Medulla oblongata (tissue), 1 donor: Measurements from ENCODE around the gene ATRIP.
A peak's percentile ranks its signal among the peaks of the same experiment; 100 is the strongest.
"Not testable (repeated sequence)": the region's sequence is repeated elsewhere in the genome, so short reads cannot be mapped to it uniquely, and the experiment has no call there.

Source experiments
- DNase-seq: peaks from one replicate; pipeline ENCODE4 v3.0.0-alpha.2; 2015; ENCODE audit errors: extremely low spot score

ATRIP gene

DNA sequence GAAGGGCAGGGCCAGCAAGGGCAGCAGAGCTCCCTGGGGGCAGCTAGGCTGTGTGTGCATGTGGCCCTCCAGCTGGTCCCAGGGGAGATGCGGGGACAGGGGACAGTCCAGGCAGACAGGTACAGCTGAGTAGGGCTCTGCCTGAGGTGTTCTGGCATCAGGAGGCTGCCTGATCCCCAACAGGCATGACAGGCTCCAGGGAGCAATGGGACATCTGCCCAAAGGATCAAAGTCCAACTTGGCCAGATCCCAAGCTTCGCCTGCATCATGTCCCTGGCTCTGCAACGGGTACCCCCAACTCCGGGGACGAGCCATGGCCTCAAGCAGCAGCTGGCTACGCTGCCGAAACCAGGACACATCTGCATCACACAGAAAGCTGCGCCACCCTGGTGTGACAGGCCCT is 21.8 kb downstream of the ATRIP start:
- no peak for DNase-seq

DNA sequence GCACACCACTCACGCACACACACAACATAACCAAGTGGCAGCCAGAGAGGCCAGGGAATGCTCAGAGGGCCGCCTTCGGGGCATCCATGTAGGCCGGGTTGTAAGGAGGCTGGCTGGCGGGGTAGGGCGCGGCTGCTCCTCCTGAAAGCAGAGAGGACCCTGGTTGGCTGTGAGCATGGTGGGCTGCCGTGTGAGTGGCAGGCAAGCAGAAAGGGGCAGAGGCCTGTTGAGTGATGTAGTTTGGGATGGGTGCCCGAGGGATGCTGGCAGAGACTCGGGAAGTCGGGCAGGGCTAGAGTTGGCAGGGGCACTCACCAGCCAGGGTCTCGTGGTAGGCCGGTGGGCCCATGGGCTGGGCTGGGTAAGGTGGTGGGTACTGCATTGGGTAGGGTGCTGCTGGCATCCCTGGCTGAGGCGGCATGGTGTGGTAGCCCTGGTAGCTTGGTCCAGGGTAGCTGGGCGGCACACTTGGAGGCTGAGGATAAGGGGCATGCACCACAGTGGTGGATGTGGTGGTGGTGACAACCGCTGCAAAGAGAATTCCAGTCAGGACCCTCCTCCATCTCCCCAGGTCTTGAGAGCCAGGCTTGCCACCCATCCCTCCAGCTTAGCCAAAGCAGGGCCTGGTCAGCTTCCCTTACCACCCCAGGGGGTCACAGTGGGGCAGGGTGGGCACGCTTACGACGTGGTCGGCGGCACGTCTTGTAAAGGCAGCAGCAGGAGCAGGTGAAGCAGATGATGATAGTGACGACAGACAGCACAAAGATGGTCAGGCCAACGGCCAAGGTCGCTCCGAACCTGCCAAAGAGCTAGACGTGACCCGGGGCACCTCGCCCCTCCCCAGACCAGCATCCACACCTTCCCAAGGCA is 22.7 kb downstream of the ATRIP start:
- DNase-seq, result no peak

DNA sequence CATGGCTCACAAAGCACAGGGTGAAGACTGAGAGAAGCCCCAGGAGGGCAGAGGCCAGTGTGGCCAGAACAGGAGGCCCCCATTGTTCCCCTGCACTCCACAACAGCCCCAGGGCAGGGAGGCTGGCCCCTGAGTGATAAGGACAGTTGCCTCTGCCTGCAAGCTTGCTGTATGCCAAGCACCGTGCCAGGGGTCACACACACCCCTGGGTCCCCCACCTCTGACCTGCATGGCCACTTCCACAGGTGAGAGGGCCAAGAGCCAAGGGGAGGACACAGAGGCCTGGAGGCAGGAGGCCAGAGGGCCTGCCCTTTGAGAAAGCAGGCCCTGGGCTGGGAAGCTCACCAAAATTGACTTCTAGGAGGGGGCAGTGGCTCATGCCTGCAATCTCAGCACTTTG is 23.7 kb downstream of the ATRIP start:
- DNase-seq, result no peak

DNA sequence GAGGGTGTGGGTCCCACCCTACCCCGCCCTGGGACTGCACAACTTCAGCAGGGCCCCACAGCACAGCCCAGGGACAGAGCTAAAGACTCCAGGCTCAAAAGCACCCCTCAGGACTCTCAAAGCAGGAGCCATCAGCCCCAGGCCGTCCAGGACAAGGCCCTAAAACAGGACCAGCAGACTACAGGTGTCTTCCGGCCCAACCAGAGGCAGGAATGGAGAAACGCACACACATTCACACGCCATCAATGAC is 26.1 kb downstream of the ATRIP start:
- no peak for DNase-seq

DNA sequence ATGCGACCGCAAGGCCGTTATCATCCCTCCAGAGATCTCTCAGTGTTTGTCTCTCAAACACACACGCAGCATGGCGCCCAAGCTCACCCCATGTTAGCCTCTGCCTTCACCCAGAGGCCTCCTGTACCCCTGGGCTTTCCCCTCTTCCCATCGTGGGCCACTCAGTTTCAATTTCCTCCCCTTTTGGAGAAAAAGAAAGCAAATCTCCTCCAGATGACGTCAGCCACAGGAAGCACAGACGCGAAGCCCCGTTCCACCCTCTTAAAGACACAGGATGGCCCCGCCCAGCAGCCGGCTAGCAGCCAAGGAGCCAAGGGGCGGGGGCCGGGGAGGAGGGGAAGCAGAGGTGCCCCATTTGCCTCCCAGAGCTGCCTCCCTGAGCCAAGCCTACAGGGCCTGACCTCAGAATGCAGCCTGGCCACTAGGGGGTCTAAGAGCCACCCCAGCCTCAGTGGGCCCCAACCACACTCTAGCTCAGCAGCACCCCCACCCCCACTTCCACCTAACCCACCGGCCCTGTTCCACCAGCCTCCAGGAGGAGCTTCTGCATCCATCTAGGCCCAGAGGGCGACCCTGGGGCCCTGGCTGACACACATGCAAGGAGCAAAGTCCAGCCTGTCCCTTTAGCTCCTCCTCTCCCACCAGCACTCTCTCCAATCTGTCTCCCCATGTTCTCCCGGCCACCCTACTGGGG is 26.5 kb downstream of the ATRIP start:
- peak; percentile 95 for DNase-seq

DNA sequence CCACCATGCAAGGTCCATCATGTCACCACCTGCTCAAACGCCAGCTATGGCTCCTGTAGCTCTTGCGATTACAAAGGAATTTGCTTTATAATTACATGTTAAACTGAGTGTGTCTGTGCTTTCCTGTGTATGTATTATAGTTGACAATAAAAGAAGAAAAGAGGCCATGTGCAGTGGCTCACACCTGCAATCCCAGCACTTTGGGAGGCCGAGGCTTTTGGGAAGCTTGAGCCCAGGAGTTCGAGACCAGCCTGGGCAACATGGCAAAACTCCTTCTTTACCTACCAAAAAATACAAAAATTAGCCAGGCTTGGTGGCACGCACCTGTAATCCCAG is 27.0 kb downstream of the ATRIP start:
- no peak for DNase-seq

DNA sequence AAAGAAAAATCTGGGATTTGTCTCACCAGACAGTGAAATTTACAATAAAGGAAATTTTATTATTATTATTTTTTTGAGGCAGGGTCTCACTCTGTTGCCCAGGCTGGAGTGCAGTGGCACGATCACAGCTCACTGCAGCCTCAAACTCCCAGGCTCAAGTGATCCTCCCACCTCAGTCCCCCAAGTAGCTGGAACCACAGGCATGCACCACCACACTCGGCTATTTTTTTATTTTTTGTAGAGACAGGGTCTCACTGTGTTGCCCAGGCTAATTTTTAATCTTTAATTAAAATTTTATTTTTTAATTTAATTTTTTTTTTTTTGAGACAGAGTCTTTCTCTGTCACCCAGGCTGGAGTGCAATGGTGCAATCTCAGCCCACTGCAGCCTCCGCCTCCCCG is 27.5 kb downstream of the ATRIP start:
- not testable (repeated sequence) for DNase-seq

DNA sequence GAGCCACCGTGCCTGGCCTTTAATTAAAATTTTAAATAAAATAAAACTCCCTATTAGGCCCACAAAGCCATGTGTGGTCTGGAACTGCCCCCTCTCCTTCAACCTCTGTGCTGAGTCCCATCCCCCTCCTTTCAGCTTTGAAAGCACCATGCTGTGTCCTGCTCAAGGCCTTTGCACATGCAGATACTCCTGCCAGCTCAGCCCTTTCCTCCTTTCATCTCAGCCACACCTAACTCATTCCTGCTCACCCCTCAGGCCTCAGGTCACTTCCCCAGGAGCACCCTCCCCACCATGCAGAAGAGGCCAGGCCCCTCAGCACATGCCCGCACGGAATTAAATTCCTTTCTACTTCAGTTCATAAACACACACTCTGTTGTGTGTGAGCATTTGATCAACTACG is 28.1 kb downstream of the ATRIP start:
- no peak for DNase-seq

DNA sequence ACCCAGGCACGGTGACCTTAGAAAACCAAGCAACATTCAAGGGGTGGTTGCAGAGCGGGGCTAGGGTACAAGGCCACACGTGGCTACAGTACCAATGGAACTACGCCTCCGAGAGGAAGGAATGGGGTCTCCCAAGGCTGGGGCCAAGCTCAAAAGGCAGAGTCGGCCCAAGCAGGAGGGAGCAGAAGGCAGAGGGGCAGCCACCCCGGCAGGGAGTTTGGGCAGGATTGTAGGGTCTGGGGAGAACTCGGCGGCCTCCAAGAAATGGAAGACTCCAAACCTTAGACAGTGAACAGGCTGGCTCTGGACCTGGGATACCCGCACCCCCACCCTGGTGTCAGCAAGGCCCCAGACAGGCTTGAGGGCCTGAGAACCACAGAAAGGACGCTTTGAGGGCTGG is 28.7 kb downstream of the ATRIP start:
- no peak for DNase-seq

DNA sequence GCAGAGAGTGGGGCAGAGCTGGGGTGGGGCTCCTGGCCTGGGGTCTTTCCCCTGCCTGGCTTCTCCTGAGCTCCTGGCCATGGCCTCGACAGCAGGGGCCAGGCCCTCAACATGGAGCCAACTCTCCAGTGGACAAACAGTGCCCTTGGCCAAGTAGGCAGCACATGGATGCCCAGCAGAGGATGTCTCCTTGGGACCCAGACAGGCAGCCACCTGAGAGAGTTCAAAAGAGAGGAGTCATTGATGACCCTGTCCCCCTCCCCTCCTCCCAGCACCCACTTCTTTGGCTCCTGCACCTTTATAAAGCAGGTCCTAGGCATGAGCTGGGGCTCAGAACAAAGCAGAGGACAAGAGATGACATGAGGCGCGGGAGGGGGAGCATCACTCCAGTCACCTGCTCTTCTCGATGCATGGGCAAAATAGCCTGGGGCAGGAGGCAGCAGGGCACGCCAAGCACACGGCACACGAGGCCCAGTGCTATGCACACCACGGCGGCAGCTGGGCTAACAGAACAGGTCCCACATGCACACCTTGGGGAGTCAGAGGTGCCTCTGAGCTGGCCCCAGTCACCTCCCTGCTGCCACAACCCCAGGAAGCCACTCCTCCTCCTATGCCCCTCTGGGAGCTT is 30.0 kb downstream of the ATRIP start:
- DNase-seq, result no peak

DNA sequence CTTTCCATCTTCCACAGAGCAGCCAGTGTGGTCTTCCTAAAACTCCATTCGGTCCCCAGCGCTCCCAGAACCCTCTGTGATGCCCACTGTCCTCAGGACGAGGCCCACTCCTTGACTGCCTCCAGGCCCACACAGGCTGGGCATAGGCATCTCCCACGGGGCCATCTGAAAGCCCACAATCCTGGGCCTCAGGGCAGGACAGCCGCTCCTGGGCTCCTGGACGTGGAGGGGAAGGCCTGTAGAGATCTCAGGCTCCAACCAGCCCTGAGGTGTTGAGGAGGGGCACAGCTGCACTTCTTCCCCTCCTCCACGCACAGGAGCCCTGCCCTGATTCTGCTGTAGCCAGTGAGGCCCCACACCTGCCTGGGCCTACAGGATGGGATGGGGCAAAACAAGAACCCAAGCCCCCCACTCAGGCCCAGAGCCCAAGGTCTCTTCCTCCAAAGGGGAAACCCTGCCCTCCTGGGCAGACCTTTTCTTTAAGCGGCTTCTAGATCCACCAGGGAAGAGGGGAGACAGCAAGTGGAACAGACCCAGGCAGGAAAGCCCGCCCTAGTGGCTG is 31.5 kb downstream of the ATRIP start:
- DNase-seq, result no peak

DNA sequence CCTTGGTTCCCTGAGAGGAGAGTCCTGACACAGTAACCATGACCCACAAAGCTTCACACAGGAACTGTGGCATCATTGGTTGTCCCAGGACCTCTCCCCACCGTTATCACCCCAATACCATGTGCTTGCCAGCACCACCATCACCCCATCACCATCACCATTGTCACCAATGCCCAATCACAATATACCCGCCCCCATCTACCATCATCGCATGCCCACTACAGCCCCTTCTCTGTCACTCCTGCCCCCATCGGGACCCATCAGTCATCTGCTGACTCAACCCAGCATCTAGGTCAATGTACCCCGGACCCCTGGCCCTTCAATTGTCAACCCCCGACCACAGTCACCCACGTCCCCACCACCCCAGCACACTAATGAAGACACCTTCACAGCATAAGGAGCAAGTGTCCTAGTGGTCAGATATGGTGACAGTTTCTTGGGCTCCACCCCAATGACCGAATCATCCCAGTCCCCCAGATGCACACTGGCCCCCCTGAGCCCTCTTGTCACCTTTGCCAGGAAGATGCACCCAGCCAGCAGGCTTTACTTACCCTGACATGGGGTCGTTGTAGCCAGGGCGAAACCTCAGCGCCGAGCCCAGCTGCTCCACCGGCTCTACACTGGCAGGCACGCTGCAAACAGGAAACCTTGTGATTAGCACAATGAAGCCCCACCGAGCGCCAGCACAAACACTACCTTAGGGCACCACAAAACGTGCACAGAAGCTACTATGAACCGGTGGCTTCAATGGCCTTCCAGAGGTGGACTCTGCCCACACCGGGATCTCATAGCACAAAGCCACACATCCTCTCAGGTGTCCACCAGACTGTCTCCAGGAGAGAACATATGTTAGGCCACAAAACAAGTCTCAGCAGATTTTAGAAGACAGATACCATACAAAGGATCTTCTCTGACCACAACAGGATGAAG is 32.4 kb downstream of the ATRIP start:
- DNase-seq, result no peak

DNA sequence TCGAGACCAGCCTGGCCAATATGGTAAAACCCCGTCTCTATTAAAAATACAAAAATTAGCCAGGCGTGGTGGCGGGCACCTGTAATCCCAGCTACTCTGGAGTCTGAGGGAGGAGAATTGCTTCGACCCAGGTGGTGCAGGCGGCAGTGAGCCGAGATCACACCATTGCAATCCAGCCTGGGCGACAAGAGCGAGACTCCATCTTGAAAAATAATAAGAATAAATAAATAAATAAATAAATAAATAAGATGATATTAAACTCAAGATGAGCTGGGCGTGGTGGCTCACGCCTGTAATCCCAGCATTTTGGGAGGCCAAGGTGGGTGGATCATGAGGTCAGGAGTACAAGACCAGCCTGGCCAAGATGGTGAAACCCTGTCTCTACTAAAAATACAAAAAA is 34.4 kb downstream of the ATRIP start:
- not testable (repeated sequence) for DNase-seq

DNA sequence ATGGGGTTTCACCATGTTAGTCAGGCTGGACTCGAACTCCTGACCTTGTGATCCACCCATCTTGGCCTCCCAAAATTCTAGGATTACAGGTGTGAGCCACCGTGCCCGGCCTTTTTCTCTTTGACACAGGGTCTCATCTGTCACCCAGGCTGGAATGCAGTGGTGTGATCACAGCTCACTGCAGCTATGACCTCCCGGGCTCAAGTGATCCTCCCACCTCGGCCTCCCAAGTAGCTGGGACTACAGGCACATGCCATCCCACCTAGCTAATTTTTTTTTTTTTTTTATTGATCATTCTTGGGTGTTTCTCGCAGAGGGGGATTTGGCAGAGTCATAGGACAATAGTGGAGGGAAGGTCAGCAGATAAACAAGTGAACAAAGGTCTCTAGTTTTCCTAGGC is 36.3 kb downstream of the ATRIP start:
- DNase-seq, result not testable (repeated sequence)

DNA sequence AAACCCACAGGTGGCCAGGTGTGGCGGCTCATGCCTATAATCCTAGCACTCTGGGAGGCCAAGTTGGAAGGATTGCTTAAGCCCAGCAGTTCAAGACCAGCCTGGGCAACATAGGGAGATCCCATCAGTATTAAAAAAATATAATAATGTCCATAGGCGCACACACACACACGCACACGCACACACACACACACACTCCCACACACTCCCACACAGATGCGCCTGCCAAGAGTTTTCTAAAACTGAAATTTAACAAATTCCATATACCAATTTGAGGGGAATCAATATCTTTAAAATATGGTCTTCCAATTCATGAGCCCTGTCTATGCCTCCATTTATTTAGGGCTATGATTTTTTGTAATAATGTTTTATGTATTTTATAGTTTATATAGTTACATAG is 40.4 kb downstream of the ATRIP start:
- DNase-seq, result no peak

DNA sequence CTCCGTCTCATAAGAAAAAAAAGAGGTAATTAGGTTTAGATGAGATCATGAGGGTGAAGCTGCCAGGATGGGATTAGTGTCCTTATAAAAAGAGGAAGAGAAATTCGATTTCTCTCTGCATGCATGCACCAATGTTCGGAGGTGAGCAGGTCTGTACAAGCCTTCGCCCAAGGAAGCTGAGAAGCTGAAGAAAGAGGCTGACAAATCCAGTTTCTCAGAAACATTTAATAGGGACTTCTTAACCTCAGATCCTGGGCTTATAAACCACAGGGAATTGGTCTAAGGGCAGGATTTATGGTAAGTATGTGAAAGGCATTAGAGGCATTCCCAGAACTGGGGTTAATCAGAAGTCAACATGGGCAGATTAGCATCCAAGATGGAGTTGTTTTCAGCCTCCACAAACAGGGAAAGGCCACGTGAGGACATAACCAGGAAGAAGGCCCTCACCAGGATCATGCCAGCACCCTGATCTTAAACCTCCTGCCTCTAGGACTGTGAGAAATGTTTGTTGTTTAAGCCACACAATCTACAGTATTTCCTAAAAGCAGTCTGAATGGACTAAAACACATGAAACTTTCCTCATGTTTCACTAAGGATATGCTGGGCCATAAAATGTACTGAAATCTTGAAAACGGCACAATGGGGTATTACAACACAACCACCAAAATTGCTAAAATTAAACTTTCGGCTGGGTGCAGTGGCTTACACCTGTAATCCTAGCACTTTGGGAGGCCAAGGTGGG is 46.1 kb downstream of the ATRIP start:
- DNase-seq, result no peak

DNA sequence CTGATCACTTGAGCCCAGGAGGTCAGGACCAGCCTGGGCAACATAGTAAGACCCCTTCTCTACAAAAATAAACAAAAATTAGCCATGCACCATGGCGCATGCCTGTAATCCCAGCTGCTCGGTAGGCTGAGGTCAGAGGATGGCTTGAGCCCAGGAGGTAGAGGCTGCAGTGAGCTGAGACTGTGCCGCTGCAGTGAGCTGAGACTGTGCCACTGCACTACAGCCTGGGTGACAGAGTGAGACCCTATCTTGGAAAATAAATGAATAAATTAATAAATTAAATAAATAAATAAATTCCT is 46.6 kb downstream of the ATRIP start:
- DNase-seq, result no peak

DNA sequence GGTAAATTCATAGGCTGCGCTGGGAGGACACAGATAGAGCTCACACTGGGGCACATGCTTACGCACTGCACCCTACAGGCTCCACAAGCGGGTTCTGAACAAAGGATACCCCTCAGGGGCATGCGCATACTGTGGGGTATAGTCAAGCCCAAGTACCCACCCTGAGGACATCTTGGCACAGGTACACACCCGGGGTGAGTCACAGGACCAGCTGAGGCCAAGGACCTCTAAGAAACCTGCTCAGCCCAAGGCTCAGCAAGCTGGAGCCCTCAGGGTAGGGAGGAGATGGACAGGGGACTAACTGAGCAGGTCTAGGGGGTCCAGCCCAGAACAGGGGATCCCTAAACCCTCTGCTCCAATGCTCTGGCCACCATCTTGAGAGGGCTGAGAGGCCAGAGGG is 54.1 kb downstream of the ATRIP start:
- DNase-seq, result no peak

DNA sequence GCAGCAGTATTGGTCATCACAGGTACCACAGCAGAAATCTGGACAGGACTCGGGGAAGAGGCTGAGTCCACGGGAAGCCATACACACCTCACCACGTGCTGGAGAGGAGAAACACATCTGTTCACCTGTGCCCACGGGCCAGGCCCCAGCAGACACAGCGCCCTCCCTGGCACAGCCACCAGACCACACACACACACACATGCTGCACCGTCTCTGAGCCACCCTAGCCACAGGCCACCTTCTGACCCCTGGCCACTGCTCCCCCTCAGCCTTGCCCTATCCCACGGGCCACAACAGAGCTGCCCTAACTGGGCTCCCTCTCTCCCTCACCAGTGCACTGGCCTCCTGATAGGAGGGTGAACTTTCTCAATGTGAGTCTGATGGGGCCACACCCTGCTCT is 54.7 kb downstream of the ATRIP start:
- DNase-seq, result no peak

DNA sequence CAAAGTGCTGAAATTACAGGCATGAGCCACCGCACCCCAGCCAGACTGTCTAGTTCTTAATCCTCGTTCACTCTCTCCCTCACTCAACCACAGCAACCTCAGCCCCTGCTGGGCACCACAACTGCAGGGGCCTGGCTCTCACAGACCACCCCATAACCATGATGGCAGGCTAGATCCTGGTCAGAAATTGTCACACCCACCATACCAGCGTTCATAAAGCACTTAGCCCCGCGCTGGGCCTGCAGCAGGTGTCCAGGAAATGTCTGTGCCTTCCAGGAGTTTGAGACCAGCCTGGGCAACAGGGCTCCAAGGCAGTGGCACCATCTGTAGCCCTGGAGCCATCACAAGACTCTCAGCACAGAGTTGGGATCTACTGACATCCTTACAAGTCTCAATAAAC is 55.6 kb downstream of the ATRIP start:
- DNase-seq, result no peak

DNA sequence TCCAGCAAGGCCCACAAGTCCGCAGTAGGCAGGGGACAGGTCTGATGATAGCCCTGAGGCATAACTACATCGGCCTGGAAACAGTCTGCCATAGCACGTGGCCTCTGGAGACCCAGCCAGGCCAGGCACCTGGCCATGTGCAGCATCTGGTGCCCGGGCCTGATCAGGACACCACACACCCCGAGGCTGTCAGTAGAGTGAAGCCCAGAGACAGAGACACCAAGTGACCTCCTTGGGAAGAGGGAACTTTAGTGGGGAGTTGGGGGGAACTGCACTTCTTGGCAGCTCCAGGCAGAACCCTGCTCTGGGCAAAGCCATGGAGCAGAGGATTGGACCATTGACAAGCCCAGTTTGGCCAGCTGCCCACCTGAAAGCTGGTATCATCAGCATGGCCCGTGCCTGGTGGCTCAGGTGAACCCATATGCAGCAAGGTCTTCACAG is 56.2 kb downstream of the ATRIP start:
- peak; percentile 28 for DNase-seq
